Neural cell (in vitro differentiated cells): Measurements from ENCODE around the gene SMAD9. TPM values are rescaled to one million over a fixed set of nuclear protein-coding genes. Genes with fewer than 3 reads are reported as not detected.

Experiments used
- H2AFZ ChIP-seq: fragments of 200-600, 300-800 bp; sonication (generic), shearing (Covaris generic); 2 replicates; pipeline ENCODE4 v1.6.0; 2014; ENCODE audit warnings: low read depth, mild to moderate bottlenecking, antibody characterized with exemption, low read length, moderate library complexity
- H3F3A ChIP-seq: fragments of 200-600 bp; shearing (Covaris generic); 2 replicates; pipeline ENCODE4 v1.6.1; 2016; ENCODE audit warnings: mild to moderate bottlenecking, moderate library complexity, mixed read lengths, antibody characterized with exemption, low read length; ENCODE audit not compliant: insufficient read depth, poor library complexity, severe bottlenecking
- H3K27ac ChIP-seq: fragments of 200-600, 300-800 bp; sonication (generic), shearing (Covaris generic); 2 replicates; pipeline ENCODE4 v1.5.1; 2014; ENCODE audit warnings: mild to moderate bottlenecking, low read length, moderate library complexity
- H3K27me3 ChIP-seq: fragments of 300-800, 200-600 bp; sonication (generic), shearing (Covaris generic); 2 replicates; pipeline ENCODE4 v1.6.0; 2014; ENCODE audit warnings: mild to moderate bottlenecking, low read depth, low read length, moderate library complexity; ENCODE audit not compliant: insufficient read depth
- H3K36me3 ChIP-seq: fragments of 300-800, 200-600 bp; sonication (generic), shearing (Covaris generic); 2 replicates; pipeline ENCODE4 v1.5.1; 2014; ENCODE audit warnings: mild to moderate bottlenecking, antibody characterized with exemption, low read length, moderate library complexity; ENCODE audit not compliant: insufficient read depth
- H3K4me2 ChIP-seq: fragments of 300-800, 200-600 bp; sonication (generic), shearing (Covaris generic); 2 replicates; pipeline ENCODE4 v1.6.0; 2014; ENCODE audit warnings: mild to moderate bottlenecking, low read length
- H3K4me3 ChIP-seq: fragments of 300-800, 200-600 bp; sonication (generic), shearing (Covaris generic); 2 replicates; pipeline ENCODE4 v1.5.1; 2014; ENCODE audit warnings: mild to moderate bottlenecking, low read length, moderate library complexity
- H3K79me2 ChIP-seq: fragments of 200-600 bp; shearing (Covaris generic); replicated peaks from 2 replicates; pipeline ENCODE4 v1.6.0; 2014; ENCODE audit warnings: mild to moderate bottlenecking, low read length, moderate library complexity; ENCODE audit not compliant: insufficient read depth
- H3K9ac ChIP-seq: fragments of 300-800, 200-600 bp; sonication (generic), shearing (Covaris generic); 2 replicates; pipeline ENCODE4 v1.6.1; 2016; ENCODE audit warnings: mild to moderate bottlenecking, low read length, mixed read lengths
- H3K9me2 ChIP-seq: fragments of 200-600 bp; shearing (Covaris generic); 2 replicates; pipeline ENCODE4 v1.6.1; 2016; ENCODE audit warnings: mild to moderate bottlenecking, low read length, mixed read lengths; ENCODE audit not compliant: insufficient read depth
- H3K9me3 ChIP-seq: fragments of 200-600, 300-800 bp; sonication (generic), shearing (Covaris generic); 2 replicates; pipeline ENCODE4 v1.6.1; 2016; ENCODE audit warnings: mild to moderate bottlenecking, mixed run types, low read length, moderate library complexity, mixed read lengths
- H4K20me1 ChIP-seq: fragments of 200-600 bp; shearing (Covaris generic); 2 replicates; pipeline ENCODE4 v1.6.1; 2016; ENCODE audit warnings: mild to moderate bottlenecking, mixed run types; ENCODE audit not compliant: insufficient read depth
- EP300 ChIP-seq: fragments of 450-650 bp; conservative IDR thresholded peaks from 2 replicates; pipeline ENCODE4 v1.6.1; 2014; ENCODE audit warnings: antibody characterized with exemption, mild to moderate bottlenecking, moderate library complexity; ENCODE audit not compliant: poor library complexity, severe bottlenecking
- EZH2 ChIP-seq: fragments of 200-600, 300-800 bp; shearing (Covaris generic), sonication (generic); IDR thresholded peaks from 2 replicates; pipeline ENCODE4 v1.6.1; 2014; ENCODE audit warnings: antibody characterized with exemption, low read length, borderline replicate concordance, mild to moderate bottlenecking; ENCODE audit not compliant: insufficient read depth, poor library complexity, severe bottlenecking
- MXI1 ChIP-seq: fragments of 450-650 bp; conservative IDR thresholded peaks from 2 replicates; pipeline ENCODE4 v1.6.1; 2014; ENCODE audit warnings: antibody characterized with exemption, mild to moderate bottlenecking; ENCODE audit not compliant: poor library complexity, severe bottlenecking
- POLR2AphosphoS5 ChIP-seq: IDR thresholded peaks from 2 replicates; pipeline ENCODE4 v1.6.1; 2012
- RAD21 ChIP-seq: fragments of 450-650 bp; conservative IDR thresholded peaks from 2 replicates; pipeline ENCODE4 v1.6.1; 2014; ENCODE audit warnings: antibody characterized with exemption, mild to moderate bottlenecking, moderate library complexity
- REST ChIP-seq: IDR thresholded peaks from 2 replicates; pipeline ENCODE4 v1.6.1; 2012; ENCODE audit warnings: borderline replicate concordance
- SMC3 ChIP-seq: fragments of 450-650 bp; conservative IDR thresholded peaks from 2 replicates; pipeline ENCODE4 v1.6.1; 2014; ENCODE audit warnings: antibody characterized with exemption, mild to moderate bottlenecking, moderate library complexity; ENCODE audit not compliant: poor library complexity
- TAF1 ChIP-seq: IDR thresholded peaks from 2 replicates; pipeline ENCODE4 v1.6.1; 2012; ENCODE audit warnings: low read depth
- polyA plus RNA-seq: library from polyadenylated mRNA; depleted of rRNA; stranded (reverse); fragments of >200 nt; gene quantifications from 2 replicates; pipeline ENCODE4 v1.2.3, GENCODE V29; 2014
- TF ChIP-seq, protein P1 (sequence below): fragments of 450-650 bp; IDR thresholded peaks from 2 replicates; pipeline ENCODE4 v1.5.1; 2014; ENCODE audit warnings: antibody characterized with exemption, mild to moderate bottlenecking, moderate library complexity; ENCODE audit not compliant: poor library complexity, severe bottlenecking

SMAD9 gene
- polyA plus RNA-seq, 1 donor from 2014 or later, result 2.5 TPM

- H3K9me3 ChIP-seq, result no peaks in the 10 kb centered on the region
- H3K4me3 ChIP-seq, result no peak overlapping the region
- no peaks in the 10 kb centered on the region for H3K36me3 ChIP-seq
- no peaks in the 10 kb centered on the region for H3K79me2 ChIP-seq
- no peaks in the 10 kb centered on the region for H4K20me1 ChIP-seq
- TF ChIP-seq, protein P1, sequence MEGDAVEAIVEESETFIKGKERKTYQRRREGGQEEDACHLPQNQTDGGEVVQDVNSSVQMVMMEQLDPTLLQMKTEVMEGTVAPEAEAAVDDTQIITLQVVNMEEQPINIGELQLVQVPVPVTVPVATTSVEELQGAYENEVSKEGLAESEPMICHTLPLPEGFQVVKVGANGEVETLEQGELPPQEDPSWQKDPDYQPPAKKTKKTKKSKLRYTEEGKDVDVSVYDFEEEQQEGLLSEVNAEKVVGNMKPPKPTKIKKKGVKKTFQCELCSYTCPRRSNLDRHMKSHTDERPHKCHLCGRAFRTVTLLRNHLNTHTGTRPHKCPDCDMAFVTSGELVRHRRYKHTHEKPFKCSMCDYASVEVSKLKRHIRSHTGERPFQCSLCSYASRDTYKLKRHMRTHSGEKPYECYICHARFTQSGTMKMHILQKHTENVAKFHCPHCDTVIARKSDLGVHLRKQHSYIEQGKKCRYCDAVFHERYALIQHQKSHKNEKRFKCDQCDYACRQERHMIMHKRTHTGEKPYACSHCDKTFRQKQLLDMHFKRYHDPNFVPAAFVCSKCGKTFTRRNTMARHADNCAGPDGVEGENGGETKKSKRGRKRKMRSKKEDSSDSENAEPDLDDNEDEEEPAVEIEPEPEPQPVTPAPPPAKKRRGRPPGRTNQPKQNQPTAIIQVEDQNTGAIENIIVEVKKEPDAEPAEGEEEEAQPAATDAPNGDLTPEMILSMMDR, result no peak
- TF ChIP-seq MXI1, result no peak
- no peak for TF ChIP-seq TAF1
- no peak for TF ChIP-seq RAD21
- TF ChIP-seq POLR2AphosphoS5, result no peak
- no peak for TF ChIP-seq SMC3
- TF ChIP-seq EZH2, result no peak
- TF ChIP-seq EP300, result no peak
- H3K27me3 ChIP-seq, result no peaks in the 10 kb centered on the region
- H3K9ac ChIP-seq, result no peak overlapping the region
- no peak overlapping the region for H2AFZ ChIP-seq
- H3K4me2 ChIP-seq, result no peak overlapping the region
- H3K9me2 ChIP-seq, result no peaks in the 10 kb centered on the region
- H3K27ac ChIP-seq, result no peak overlapping the region
- no peaks in the 10 kb centered on the region for H3F3A ChIP-seq
These were observed 7.7 kb downstream of the SMAD9 start for GRCh38 chr13:36912369-36912768.

GRCh38 chr13:36910545-36910944, 9.5 kb downstream of the SMAD9 start:
- Histone ChIP-seq H3K4me3 (no peak overlapping the region), H3K27me3 (no peaks in the 10 kb centered on the region), H3F3A (no peaks in the 10 kb centered on the region), H3K4me2 (no peak overlapping the region), H2AFZ (no peak overlapping the region), H4K20me1 (no peaks in the 10 kb centered on the region), H3K79me2 (no peaks in the 10 kb centered on the region), H3K36me3 (no peaks in the 10 kb centered on the region), H3K9me3 (no peaks in the 10 kb centered on the region), H3K27ac (no peak overlapping the region), H3K9ac (no peak overlapping the region), H3K9me2 (no peaks in the 10 kb centered on the region)
- TF ChIP-seq MXI1 (no peak), EZH2 (no peak), TAF1 (no peak), RAD21 (no peak), REST (no peak), SMC3 (no peak), POLR2AphosphoS5 (no peak), EP300 (no peak)
- TF ChIP-seq, protein P1, result no peak
